T-helper 2 cell treated with Interferon-gamma antibody and Interleukin-4, amounts not matched to agents 100 ng/mL and 5 ng/mL, for 36 hours (primary cell): ENCODE results near the gene PCDH17. TPM values are rescaled to one million over a fixed set of nuclear protein-coding genes. Genes with fewer than 3 reads are reported as not detected.

Experiments
- intact Hi-C: fragments of 100-400 bp; cut with micrococcal nuclease; formaldehyde crosslinking; loops from one replicate; pipeline ENCODE4 v1.15.1; 2023
- total RNA-seq: library from RNA; stranded (reverse); gene quantifications from 2 replicates; pipeline ENCODE4 v1.2.3, GENCODE V29; 2022

PCDH17 gene
- total RNA-seq, 1 donor from 2014 or later: not detected

DNA sequence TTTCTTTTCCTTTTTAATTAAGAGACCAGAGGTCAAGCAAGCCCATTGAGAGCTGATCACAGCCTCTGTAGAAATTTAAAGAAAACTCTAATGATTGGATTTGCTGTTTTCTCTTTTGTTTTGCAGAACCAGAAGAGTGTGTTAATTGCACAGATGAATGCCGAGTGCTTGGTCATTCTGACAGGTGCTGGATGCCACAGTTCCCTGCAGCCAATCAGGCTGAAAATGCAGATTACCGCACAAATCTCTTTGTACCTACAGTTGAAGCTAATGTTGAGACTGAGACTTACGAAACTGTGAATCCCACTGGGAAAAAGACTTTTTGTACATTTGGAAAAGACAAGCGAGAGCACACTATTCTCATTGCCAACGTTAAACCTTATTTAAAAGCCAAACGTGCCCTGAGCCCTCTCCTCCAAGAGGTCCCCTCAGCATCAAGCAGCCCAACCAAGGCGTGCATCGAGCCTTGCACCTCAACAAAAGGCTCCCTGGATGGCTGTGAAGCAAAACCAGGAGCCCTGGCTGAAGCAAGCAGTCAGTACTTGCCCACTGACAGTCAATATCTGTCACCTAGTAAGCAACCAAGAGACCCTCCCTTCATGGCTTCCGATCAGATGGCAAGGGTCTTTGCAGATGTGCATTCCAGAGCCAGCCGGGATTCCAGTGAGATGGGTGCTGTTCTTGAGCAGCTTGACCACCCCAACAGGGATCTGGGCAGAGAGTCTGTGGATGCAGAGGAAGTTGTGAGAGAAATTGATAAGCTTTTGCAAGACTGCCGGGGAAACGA is 93.1 kb downstream of the PCDH17 start:
- intact Hi-C loops: no loop called here

DNA sequence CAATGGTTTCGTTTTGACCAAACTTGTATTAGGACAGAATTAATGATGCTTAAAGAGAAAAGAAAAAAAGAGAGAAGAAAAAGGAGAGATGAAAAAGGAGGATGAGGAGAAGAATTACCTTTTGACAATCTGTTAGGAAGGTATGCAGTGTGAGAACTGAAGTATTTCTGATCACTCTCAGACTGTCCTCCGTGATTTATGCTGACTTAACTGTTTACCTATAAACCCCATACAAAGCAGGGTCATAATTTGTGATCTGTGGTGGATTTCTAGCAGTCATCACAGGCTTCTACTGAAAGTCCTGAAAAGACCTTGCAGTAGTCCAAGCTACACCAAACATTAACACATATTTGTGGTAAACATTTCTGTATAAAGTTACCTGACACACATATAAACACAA is 93.9 kb downstream of the PCDH17 start:
- intact Hi-C loops: no loop called here

GRCh38 chr13:57726981-57727380 is 95.4 kb downstream of the PCDH17 start:
- intact Hi-C loops: no loop called here

DNA sequence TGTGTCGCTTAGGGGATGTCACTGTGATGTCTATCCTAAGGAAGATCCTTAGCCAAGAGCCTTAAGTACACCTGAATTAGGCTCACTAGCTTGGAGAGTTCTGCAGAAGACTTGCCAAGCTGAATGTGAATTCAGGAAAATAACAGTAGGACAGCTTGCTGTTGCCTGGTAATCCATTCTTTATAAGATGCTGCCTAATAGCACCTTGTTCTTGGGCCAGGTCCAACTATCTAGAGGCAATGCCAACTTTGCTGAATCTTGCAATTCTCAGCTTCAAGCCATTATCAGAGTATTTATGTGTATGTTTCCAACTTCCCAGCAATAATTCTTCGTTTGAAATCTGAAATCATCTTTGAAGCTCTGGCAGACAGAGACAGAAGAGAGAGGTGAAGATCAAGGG is 102.8 kb downstream of the PCDH17 start:
- intact Hi-C loops: no loop called here

GRCh38 chr13:57739089-57739488 is 107.5 kb downstream of the PCDH17 start:
- intact Hi-C loops: no loop called here

DNA sequence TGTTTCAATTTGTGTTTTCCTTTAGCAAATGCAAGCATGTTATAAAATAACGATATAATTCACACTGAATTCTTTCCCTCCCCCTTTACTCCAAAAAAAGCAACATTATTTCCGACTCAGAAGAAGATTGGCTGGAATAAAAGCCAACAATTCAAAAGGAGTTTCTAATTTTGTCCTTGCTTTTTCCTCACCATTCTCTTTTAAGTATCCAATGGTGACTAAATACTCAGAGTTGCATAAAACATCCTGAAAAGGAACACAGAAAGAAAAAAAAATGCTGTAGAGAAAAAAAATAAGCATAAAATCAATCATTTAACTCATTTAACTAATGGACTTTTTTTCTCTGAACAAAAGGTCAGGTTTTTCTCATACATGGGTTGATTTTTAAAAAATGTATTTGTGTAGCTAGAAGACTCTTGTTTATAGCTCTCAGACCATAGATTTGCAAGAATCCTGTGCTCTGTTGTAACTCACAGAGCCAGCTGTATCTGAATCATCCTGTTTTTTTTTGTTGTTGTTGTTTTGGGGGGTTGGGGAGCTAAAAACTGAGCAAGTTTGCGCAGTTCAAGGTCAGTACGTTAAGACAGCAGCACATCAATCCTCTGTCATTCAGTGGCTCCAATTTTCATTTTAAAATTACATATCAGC is 108.1 kb downstream of the PCDH17 start:
- intact Hi-C loops: no loop called here

DNA sequence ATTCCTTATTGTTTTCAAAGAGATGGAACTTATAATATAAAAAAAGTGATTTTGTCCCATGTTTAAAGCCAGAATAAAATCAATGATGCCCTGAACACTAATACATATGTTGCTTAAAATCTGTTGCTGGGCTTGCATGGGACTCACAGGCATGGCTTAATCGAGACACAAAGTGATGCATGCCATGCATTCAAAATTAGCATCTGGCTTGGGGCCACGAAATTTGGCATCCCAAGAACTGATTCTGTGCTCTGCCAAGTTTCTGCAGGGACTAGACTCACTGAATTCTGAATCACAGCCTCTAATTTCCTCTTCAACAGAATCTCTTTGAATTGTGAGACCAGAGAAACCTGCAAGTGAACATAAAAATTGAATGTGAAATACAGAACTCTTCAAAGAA is 109.2 kb downstream of the PCDH17 start:
- intact Hi-C loops: no loop called here

DNA sequence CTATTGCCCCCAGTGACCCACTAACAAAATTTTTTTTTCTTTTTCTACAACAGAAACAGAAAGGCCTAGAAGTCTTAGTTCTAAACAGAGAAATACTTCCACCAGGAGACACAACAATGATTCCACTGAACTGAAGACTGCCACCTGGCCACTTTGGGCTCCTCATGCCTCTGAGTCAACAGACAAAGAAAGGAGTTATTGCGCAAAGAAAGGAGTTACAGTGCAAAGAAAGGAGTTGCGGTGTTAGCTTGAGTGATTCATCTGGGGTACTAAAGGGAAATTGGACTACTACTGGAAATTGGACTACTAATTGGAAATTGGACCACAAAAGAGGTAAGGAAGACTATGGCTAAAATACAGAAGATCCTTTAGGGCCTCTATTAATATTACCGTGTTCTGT is 116.6 kb downstream of the PCDH17 start:
- intact Hi-C loops: no loop called here

DNA sequence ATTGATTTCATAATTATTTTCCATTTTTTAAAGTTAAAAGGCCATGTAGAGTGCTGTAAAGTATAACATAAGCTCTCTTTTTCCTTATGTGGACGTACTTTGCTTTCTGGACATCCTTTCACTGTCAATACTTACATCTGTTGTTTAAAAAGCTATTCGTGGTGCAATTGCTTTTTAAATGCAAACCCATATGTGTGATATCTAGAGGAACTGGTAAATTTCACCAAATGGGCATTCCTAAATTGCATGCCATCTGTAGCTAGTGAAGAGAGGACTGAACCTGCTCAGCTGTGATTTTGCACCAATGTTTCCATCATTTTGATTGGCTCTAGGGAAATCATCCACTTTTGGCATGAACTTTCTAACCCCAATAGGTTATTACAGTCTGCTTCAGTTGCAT is 129.4 kb downstream of the PCDH17 start:
- intact Hi-C loops: no loop called here

DNA sequence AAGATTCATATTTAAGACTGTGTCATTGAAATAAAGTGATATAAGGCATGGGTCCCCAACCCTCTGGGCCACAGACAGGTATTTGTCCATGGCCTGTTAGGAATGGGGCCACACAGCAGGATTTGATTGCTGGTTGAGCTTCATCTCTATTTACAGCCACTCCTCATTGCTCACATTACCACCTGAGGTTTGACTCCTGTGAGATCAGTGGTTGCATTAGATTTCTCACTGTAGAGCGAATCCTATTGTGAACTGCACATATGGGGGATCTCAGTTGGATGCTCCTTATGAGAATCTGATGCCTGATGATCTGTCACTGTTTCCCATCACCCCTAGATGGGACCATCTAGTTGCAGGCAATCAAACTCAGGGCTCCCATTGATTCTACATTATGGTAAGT is 132.1 kb downstream of the PCDH17 start:
- intact Hi-C loops: no loop called here
